ENCODE measurements around the gene GLB1L3.
"Not testable (repeated sequence)": the region's sequence is repeated elsewhere in the genome, so short reads cannot be mapped to it uniquely, and the experiment has no call there.

The GLB1L3 gene

DNA sequence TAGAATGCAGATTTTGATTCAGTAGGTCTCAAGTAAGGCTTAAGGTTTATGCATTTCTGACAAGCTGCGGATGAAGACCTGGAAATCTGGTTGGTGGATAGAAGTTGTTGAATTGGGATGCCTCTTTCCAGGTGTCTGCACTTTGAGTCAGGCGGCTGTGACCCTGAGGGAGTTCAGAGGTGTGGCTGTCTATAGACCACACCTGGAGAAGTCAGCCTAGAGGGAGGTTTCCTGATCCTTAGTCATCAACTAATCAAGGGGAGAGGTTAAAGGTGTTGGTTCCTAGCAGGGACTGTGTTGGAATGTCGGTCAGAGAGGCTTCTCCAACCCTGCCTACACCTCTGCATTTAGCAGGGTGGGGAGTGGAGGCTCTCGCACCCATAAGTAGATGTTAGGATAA is 63.6 kb downstream of the GLB1L3 start:
- Mint-ChIP-seq H3K4me3 (no peak overlapping the region), H3K36me3 (ENCODE audit: insufficient read depth) (no peaks in the 10 kb centered on the region), H3K27ac (no peak overlapping the region)

DNA sequence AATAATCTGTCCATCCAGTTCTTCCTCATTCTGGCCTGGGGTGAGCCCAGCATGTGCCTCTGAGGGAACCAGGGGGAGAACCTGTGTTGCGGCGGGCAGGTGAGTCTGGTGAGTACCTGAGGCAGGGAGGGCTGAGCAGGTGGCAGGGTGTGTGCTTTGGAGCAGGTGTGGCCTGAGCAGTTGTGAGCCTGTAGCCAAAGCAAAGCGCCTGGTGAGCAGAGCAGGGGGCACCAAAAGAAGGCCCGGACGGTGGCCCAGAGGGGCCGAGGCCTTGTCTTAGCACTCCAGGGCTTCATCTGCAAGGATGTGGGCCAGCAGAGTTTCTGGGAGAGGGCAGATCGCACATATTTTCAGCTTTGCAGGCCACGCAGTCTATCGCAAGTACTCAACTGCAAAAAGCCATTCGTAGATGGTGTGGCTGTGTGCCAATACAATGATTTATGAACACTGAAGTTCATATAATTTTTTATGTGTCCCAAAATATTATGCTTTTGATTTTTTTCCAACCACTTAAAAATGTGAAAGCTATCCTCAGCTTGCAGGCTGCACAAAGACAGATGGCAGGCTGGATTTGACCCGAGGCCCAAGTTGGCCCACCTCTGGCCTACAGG is 64.3 kb downstream of the GLB1L3 start:
- Mint-ChIP-seq H3K27me3 (peaks cover 0 to 1% of the 10 kb centered on the region in 2 donors), H3K9me3 (no peaks in the 10 kb centered on the region), H3K4me3 (no peak overlapping the region), H3K27ac (no peak overlapping the region), H3K36me3 (ENCODE audit: insufficient read depth) (no peaks in the 10 kb centered on the region), H3K4me1 (ENCODE audit: low read depth in 2 of 2) (peaks cover 0 to 2% of the 10 kb centered on the region in 2 donors)
- ATAC-seq (replicated peaks) (no peak), DNase-seq (no peak)

More for the DNA sequence above, 63.6 kb downstream of the GLB1L3 start:
- H3K27me3 Mint-ChIP-seq = peaks cover 0 to 8% of the 10 kb centered on the region in 2 donors
- H3K4me1 Mint-ChIP-seq (ENCODE audit: low read depth in 2 of 2) = no peaks in the 10 kb centered on the region
- no peaks in the 10 kb centered on the region for H3K9me3 Mint-ChIP-seq
- no peak for ATAC-seq (replicated peaks)
- no peak for DNase-seq

- no peak overlapping the region for H3K4me3 Mint-ChIP-seq
- no peaks in the 10 kb centered on the region for H3K27me3 Mint-ChIP-seq
- no peaks in the 10 kb centered on the region for H3K36me3 Mint-ChIP-seq (ENCODE audit: insufficient read depth)
- ATAC-seq (replicated peaks) (no peak), DNase-seq (no peak)
- no peak overlapping the region for H3K27ac Mint-ChIP-seq
- H3K4me1 Mint-ChIP-seq (ENCODE audit: low read depth in 2 of 2) = peaks cover under 1 to 4% of the 10 kb centered on the region in 2 donors
- no peaks in the 10 kb centered on the region for H3K9me3 Mint-ChIP-seq
These were observed 65.8 kb downstream of the GLB1L3 start for GRCh38 chr11:134341805-134342571.

GRCh38 chr11:134342572-134343340 is 66.6 kb downstream of the GLB1L3 start:
- Mint-ChIP-seq H3K4me1 (ENCODE audit: low read depth in 2 of 2) (peaks cover 7 to 9% of the 10 kb centered on the region in 2 donors), H3K36me3 (ENCODE audit: insufficient read depth) (no peaks in the 10 kb centered on the region), H3K9me3 (no peaks in the 10 kb centered on the region), H3K27me3 (no peaks in the 10 kb centered on the region), H3K27ac (no peak overlapping the region), H3K4me3 (no peak overlapping the region)
- DNase-seq (no peak), ATAC-seq (replicated peaks) (no peak)

DNA sequence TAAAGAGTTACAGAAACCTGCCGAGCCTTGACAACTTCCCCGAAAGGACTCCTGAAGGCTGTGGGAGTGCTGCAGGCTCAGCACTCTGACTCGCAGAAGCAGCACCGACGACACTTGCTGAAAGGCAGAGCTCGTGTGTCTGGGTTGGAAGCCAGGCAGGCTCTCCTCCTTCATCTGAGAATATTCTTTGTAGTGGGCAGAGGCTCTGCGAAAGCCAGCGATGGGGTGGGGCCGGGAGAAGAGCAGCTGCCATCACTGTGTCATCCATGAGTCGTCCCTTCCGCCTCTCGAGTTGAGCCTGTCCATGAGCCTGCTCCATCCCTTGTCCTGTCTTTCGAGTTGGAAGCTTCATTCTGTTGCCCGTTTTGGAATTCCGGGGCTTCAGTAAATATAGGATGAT is 67.5 kb downstream of the GLB1L3 start:
- DNase-seq = no peak
- no peaks in the 10 kb centered on the region for H3K27me3 Mint-ChIP-seq
- H3K4me3 Mint-ChIP-seq = no peak overlapping the region
- ATAC-seq (replicated peaks) = no peak
- H3K9me3 Mint-ChIP-seq = no peaks in the 10 kb centered on the region
- H3K27ac Mint-ChIP-seq = peak overlapping the region; percentile 17 to 75
- no peaks in the 10 kb centered on the region for H3K36me3 Mint-ChIP-seq (ENCODE audit: insufficient read depth)
- H3K4me1 Mint-ChIP-seq (ENCODE audit: low read depth in 2 of 2) = peaks cover 7 to 9% of the 10 kb centered on the region in 2 donors

GRCh38 chr11:134344497-134345236 is 68.5 kb downstream of the GLB1L3 start:
- Mint-ChIP-seq H3K4me1 (ENCODE audit: low read depth in 2 of 2) (peaks cover 16 to 18% of the 10 kb centered on the region in 2 donors), H3K27ac (peak overlapping the region in 1 of 2 donors; percentile 17)
- not testable (repeated sequence) for ATAC-seq (replicated peaks); H3K36me3 Mint-ChIP-seq (ENCODE audit: insufficient read depth); H3K9me3 Mint-ChIP-seq; DNase-seq; H3K4me3 Mint-ChIP-seq; H3K27me3 Mint-ChIP-seq

GRCh38 chr11:134345237-134345550 is 69.0 kb downstream of the GLB1L3 start:
- Mint-ChIP-seq H3K27ac (peak overlapping the region in 1 of 2 donors; percentile 87), H3K4me3 (no peak overlapping the region)

GRCh38 chr11:134346101-134346975 is 70.2 kb downstream of the GLB1L3 start:
- no peak for DNase-seq
- Mint-ChIP-seq H3K27ac (peak overlapping the region; percentile 31 to 87), H3K9me3 (no peaks in the 10 kb centered on the region), H3K4me3 (no peak overlapping the region), H3K27me3 (no peaks in the 10 kb centered on the region), H3K36me3 (ENCODE audit: insufficient read depth) (no peaks in the 10 kb centered on the region), H3K4me1 (ENCODE audit: low read depth in 2 of 2) (peaks cover 30% of the 10 kb centered on the region in 2 donors)
- no peak for ATAC-seq (replicated peaks)

More at GRCh38 chr11:134345237-134345550, 69.0 kb downstream of the GLB1L3 start:
- H3K4me1 Mint-ChIP-seq (ENCODE audit: low read depth in 2 of 2) = peaks cover 21 to 23% of the 10 kb centered on the region in 2 donors
- no peaks in the 10 kb centered on the region for H3K9me3 Mint-ChIP-seq
- no peaks in the 10 kb centered on the region for H3K36me3 Mint-ChIP-seq (ENCODE audit: insufficient read depth)
- DNase-seq = no peak
- no peaks in the 10 kb centered on the region for H3K27me3 Mint-ChIP-seq
- no peak for ATAC-seq (replicated peaks)

DNA sequence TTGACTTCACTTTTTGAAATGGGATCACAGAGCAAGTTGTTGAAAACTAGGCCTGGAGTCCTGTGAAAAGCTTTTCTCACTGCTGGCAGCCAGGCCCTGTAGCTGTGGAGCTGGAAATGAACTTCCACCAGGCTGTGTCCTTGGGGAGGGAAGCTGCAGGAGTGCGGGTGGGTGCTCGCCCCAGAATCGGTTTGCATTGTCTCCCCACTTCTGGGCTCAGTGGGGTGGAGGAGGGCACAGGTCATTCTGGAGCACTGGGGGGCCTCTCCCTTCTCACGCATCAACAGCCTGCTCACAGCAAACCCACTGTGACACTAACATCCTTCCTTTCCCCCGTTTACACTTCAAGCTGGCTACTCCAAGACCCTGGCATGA is 70.8 kb downstream of the GLB1L3 start:
- no peak for ATAC-seq (replicated peaks)
- H3K9me3 Mint-ChIP-seq = no peaks in the 10 kb centered on the region

GRCh38 chr11:134347441-134347840 is 71.3 kb downstream of the GLB1L3 start:
- no peaks in the 10 kb centered on the region for H3K27me3 Mint-ChIP-seq

More for the DNA sequence above, 70.8 kb downstream of the GLB1L3 start:
- no peaks in the 10 kb centered on the region for H3K36me3 Mint-ChIP-seq (ENCODE audit: insufficient read depth)
- no peak overlapping the region for H3K4me3 Mint-ChIP-seq
- peaks cover 30% of the 10 kb centered on the region in 2 donors for H3K4me1 Mint-ChIP-seq (ENCODE audit: low read depth in 2 of 2)
- H3K27ac Mint-ChIP-seq = peak overlapping the region; percentile 65 to 87
- no peaks in the 10 kb centered on the region for H3K27me3 Mint-ChIP-seq
- no peak for DNase-seq

DNA sequence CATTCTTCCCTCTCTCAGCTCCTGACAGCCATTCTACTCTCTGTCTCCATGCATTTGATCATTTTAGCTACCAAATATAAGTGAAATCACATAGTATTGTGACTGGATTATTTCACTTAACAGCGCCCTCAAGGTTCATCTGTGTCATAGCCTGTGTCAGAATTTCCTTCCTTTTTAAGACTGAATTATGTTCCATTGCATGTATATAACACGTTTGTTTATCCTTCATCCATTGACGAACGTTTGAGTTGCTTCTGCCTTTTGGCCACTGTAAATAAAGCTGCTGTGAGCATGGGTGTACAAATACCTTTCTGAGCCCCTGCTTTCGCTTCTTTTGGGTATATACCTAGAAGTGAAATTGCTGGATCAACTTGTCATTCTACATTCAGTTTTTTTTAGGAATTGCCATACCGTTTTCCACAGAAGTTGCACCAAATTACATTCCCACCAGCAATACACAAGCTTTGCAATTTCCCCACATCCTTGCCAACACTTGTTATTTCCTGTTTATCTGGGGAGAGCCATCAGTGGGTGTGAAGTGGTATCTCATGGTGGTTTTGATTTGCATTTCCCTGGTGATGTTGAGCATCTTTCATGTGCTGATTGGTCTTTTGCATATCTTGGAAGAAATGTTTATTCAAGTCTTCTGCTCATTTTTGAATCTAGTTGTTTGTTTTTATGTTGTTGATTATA is 73.1 kb downstream of the GLB1L3 start:
- Mint-ChIP-seq H3K27me3 (no peaks in the 10 kb centered on the region), H3K36me3 (ENCODE audit: insufficient read depth) (no peaks in the 10 kb centered on the region), H3K4me1 (ENCODE audit: low read depth in 2 of 2) (peaks cover 30% of the 10 kb centered on the region in 2 donors), H3K4me3 (peak overlapping the region; percentile 52 to 74), H3K9me3 (no peaks in the 10 kb centered on the region), H3K27ac (peak overlapping the region; percentile 81 to 95)
- DNase-seq = peak; percentile 30 to 39 (median 31)
- peak; percentile 90 for ATAC-seq (replicated peaks)

More at GRCh38 chr11:134347441-134347840, 71.3 kb downstream of the GLB1L3 start:
- ATAC-seq (replicated peaks) (no peak), DNase-seq (no peak)
- Mint-ChIP-seq H3K27ac (peak overlapping the region; percentile 65 to 87), H3K4me1 (ENCODE audit: low read depth in 2 of 2) (peaks cover 30% of the 10 kb centered on the region in 2 donors), H3K36me3 (ENCODE audit: insufficient read depth) (no peaks in the 10 kb centered on the region), H3K4me3 (no peak overlapping the region), H3K9me3 (no peaks in the 10 kb centered on the region)

DNA sequence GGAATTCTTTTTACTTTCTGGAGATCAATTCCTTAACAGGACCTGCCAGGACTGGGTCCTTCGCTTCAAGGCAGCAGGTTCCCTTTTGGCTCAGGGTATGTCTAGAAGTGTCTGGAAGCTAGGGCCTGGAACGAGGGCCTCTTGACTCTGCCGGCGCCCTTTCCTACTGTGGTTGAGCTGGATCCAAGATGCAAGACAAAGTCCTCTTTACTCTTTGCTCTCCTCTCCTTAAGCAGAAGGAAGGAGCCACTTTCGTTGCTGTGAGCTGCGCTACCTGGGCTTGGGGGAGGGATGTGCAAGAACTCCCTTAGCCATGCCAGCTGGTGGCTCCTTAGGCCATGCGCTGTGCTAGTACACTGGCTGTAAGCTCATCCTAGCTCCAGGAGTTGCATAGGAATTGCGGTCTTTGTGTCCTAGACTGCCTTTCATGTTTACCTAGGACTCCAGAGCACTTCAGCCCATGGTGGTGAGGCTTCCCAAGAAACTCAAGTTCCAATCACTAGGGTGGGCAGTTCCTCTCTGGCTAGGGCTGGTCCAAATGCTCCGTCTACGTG is 73.7 kb downstream of the GLB1L3 start:
- peak; percentile 21 for ATAC-seq (replicated peaks)

More for the DNA sequence above, 73.7 kb downstream of the GLB1L3 start:
- no peaks in the 10 kb centered on the region for H3K27me3 Mint-ChIP-seq
- H3K4me3 Mint-ChIP-seq = peak overlapping the region; percentile 52 to 74
- H3K9me3 Mint-ChIP-seq = no peaks in the 10 kb centered on the region
- H3K27ac Mint-ChIP-seq = peak overlapping the region; percentile 81 to 95
- H3K4me1 Mint-ChIP-seq (ENCODE audit: low read depth in 2 of 2) = peaks cover 30% of the 10 kb centered on the region in 2 donors
- no peaks in the 10 kb centered on the region for H3K36me3 Mint-ChIP-seq (ENCODE audit: insufficient read depth)
- DNase-seq = peak in 1 of 3 experiments; percentile 17
